A549 (cell line): Measurements from ENCODE around the gene PPL. TPM values are rescaled to one million over a fixed set of nuclear protein-coding genes. Genes with fewer than 3 reads are reported as not detected.

Experiments used
- ATAC-seq, 2 experiments: fragments of 200-7000 bp in 1 of 2; fragments of >200 bp in 1 of 2; cut with Nextera tagmentation in 1 of 2; cut with Tn5 transposase in 1 of 2; 3 replicates each; pipeline versions ENCODE4 v1.8.0 to v1.9.1; 2018 to 2020; ENCODE audit warnings: mild to moderate bottlenecking in 1 of 2, moderate library complexity in 1 of 2
- CTCF ChIA-PET: fragments of 300-600 bp; sonication (Branson Sonifier 250); formaldehyde crosslinking; extraction: SDS; loops from one replicate; lab custom pipeline; 2021; ENCODE audit warnings: antibody characterized with exemption, inconsistent platforms; lab: Yijun Ruan, JAX
- POLR2A ChIA-PET: fragments of 350-600 bp; formaldehyde crosslinking; extraction: SDS; loops from one replicate; lab custom pipeline; 2021; ENCODE audit warnings: antibody characterized with exemption, inconsistent platforms; lab: Yijun Ruan, JAX
- DNase-seq, 2 experiments: peaks; one replicate each; pipeline versions ENCODE4 v3.0.0 to v3.0.0-alpha.2; 2011 to 2016; ENCODE audit warnings: low read depth in 1 of 2, low spot score in 1 of 2
- FAIRE-seq: peaks from 2 replicates; lab custom pipeline; 2011; peaks lifted over from hg19 to GRCh38; lab: Jason Lieb, UNC
- H3K27ac ChIP-seq, 2 experiments: fragments of >200 bp; sonication (Bioruptor Twin); formaldehyde crosslinking; 3 replicates each; pipeline ENCODE4 v1.5.1; 2016 to 2017
- H3K4me1 ChIP-seq: fragments of >200 bp; sonication (Bioruptor Twin); formaldehyde crosslinking; 3 replicates; pipeline ENCODE4 v1.6.1; 2016
- H3K4me2 ChIP-seq: fragments of >200 bp; sonication (Bioruptor Twin); formaldehyde crosslinking; 3 replicates; pipeline ENCODE4 v1.6.1; 2016
- H3K4me3 ChIP-seq: fragments of >200 bp; sonication (Bioruptor Twin); formaldehyde crosslinking; 3 replicates; pipeline ENCODE4 v1.5.1; 2016
- H3K9me3 ChIP-seq: fragments of >200 bp; sonication (Bioruptor Twin); formaldehyde crosslinking; 3 replicates; pipeline ENCODE4 v1.6.1; 2016
- BCL3 ChIP-seq: fragments of >200 bp; sonication (Bioruptor Twin); formaldehyde crosslinking; IDR thresholded peaks from 3 replicates; pipeline ENCODE4 v1.6.1; 2016
- BHLHE40 ChIP-seq: IDR thresholded peaks from 2 replicates; pipeline ENCODE4 v1.6.1; 2012; ENCODE audit warnings: low read depth, low read length, inconsistent platforms
- CBX8 ChIP-seq: fragments of 200-600 bp; sonication (generic); IDR thresholded peaks from 2 replicates; pipeline ENCODE4 v1.6.1; 2016
- CHD2 ChIP-seq: fragments of 150-350 bp; IDR thresholded peaks from 2 replicates; pipeline ENCODE4 v1.6.1; 2014; ENCODE audit warnings: low read length; ENCODE audit not compliant: partially characterized antibody
- E2F6 ChIP-seq: IDR thresholded peaks from 2 replicates; pipeline ENCODE4 v1.6.1; 2012; ENCODE audit warnings: low read depth, borderline replicate concordance
- EHF ChIP-seq: fragments of 250-450 bp; sonication (Bioruptor Pico); IDR thresholded peaks from 2 replicates; pipeline ENCODE4 v1.5.0; 2020; ENCODE audit warnings: mild to moderate bottlenecking
- EP300 ChIP-seq, 2 experiments: fragments of >200 bp; sonication (Bioruptor Twin); formaldehyde crosslinking; IDR thresholded peaks; 2 replicates in 1 of 2; 3 replicates in 1 of 2; pipeline ENCODE4 v1.6.1; 2016 to 2017
- FOSB ChIP-seq: fragments of 250-450 bp; sonication (Bioruptor Pico); IDR thresholded peaks from 2 replicates; pipeline ENCODE4 v1.5.0; 2020; ENCODE audit warnings: mild to moderate bottlenecking, moderate library complexity
- FOXS1 ChIP-seq: fragments of 250-450 bp; sonication (Bioruptor Pico); IDR thresholded peaks from 2 replicates; pipeline ENCODE4 v1.5.0; 2020; ENCODE audit warnings: mild to moderate bottlenecking, moderate library complexity
- HEYL ChIP-seq: fragments of 250-450 bp; sonication (Bioruptor Pico); IDR thresholded peaks from 2 replicates; pipeline ENCODE4 v1.8.0; 2021; ENCODE audit warnings: mild to moderate bottlenecking, moderate library complexity
- HOXA7 ChIP-seq: fragments of 250-450 bp; sonication (Bioruptor Pico); IDR thresholded peaks from 2 replicates; pipeline ENCODE4 v1.5.0; 2020; ENCODE audit warnings: mild to moderate bottlenecking, moderate library complexity
- HOXB5 ChIP-seq: fragments of 250-450 bp; sonication (Bioruptor Pico); IDR thresholded peaks from 2 replicates; pipeline ENCODE4 v1.5.0; 2020; ENCODE audit warnings: mild to moderate bottlenecking, moderate library complexity
- KDM5A ChIP-seq: fragments of 200-600 bp; sonication (generic); IDR thresholded peaks from 2 replicates; pipeline ENCODE4 v1.6.1; 2016; ENCODE audit warnings: antibody characterized with exemption, mild to moderate bottlenecking
- MYC ChIP-seq: IDR thresholded peaks from 2 replicates; pipeline ENCODE4 v1.6.1; 2012; ENCODE audit warnings: mild to moderate bottlenecking, inconsistent platforms, low read length, improper control_type of control experiment, borderline replicate concordance
- NPAS2 ChIP-seq: fragments of 250-450 bp; sonication (Bioruptor Pico); IDR thresholded peaks from 2 replicates; pipeline ENCODE4 v1.8.0; 2022; ENCODE audit warnings: mild to moderate bottlenecking, moderate library complexity, borderline replicate concordance
- PBX3 ChIP-seq: IDR thresholded peaks from 2 replicates; pipeline ENCODE4 v1.6.1; 2012
- POLR2A ChIP-seq: IDR thresholded peaks from 2 replicates; pipeline ENCODE4 v1.6.1; 2012; ENCODE audit warnings: mild to moderate bottlenecking, low read length
- RAD21 ChIP-seq, 2 experiments: fragments of >200 bp in 1 of 2; sonication (Bioruptor Twin) in 1 of 2; formaldehyde crosslinking in 1 of 2; IDR thresholded peaks in 1 of 2; conservative IDR thresholded peaks in 1 of 2; 2 replicates in 1 of 2; 3 replicates in 1 of 2; pipeline ENCODE4 v1.6.1; 2012 to 2018; ENCODE audit warnings: inconsistent platforms in 1 of 2
- RNF2 ChIP-seq: fragments of 200-600 bp; sonication (generic); IDR thresholded peaks from 2 replicates; pipeline ENCODE4 v1.6.1; 2016; ENCODE audit warnings: low read depth, mild to moderate bottlenecking, antibody characterized with exemption, moderate library complexity, borderline replicate concordance
- SREBF2 ChIP-seq: fragments of 450-650 bp; IDR thresholded peaks from 2 replicates; pipeline ENCODE4 v1.6.1; 2014; ENCODE audit warnings: mild to moderate bottlenecking, moderate library complexity
- TFCP2L1 ChIP-seq: fragments of 250-450 bp; sonication (Bioruptor Pico); IDR thresholded peaks from 2 replicates; pipeline ENCODE4 v1.5.0; 2021; ENCODE audit warnings: mild to moderate bottlenecking
- TP53 ChIP-seq: fragments of 250-450 bp; sonication (Bioruptor Pico); IDR thresholded peaks from 2 replicates; pipeline ENCODE4 v1.5.0; 2021; ENCODE audit warnings: mild to moderate bottlenecking, moderate library complexity
- USF2 ChIP-seq: fragments of 450-650 bp; IDR thresholded peaks from 2 replicates; pipeline ENCODE4 v1.6.1; 2014; ENCODE audit warnings: antibody characterized with exemption
- ZC3H11A ChIP-seq: fragments of 450-650 bp; IDR thresholded peaks from 2 replicates; pipeline ENCODE4 v1.6.1; 2014; ENCODE audit warnings: antibody characterized with exemption, mild to moderate bottlenecking
- ZFP36 ChIP-seq: fragments of 450-650 bp; IDR thresholded peaks from 2 replicates; pipeline ENCODE4 v1.6.1; 2014; ENCODE audit warnings: borderline replicate concordance; ENCODE audit not compliant: partially characterized antibody
- ZSCAN20 ChIP-seq: fragments of 250-450 bp; sonication (Bioruptor Pico); IDR thresholded peaks from 2 replicates; pipeline ENCODE4 v1.8.0; 2022; ENCODE audit warnings: mild to moderate bottlenecking, moderate library complexity
- WGBS: methylation state at CpG from one replicate; pipeline ENCODE4 v1.1.6; 2017; ENCODE audit errors: missing lambda C conversion rate; 5-methylcytosine and 5-hydroxymethylcytosine counted together
- polyA plus RNA-seq, 4 experiments: library from polyadenylated mRNA; depleted of rRNA in 3 of 4; stranded (reverse); fragments of >200 nt; fragmentation: RNase III in 1 of 4; extraction: RNeasy Plus Mini Kit Qiagen cat#74134 plus additional on column Dnase treatment in 1 of 4; gene quantifications; 2 replicates in 3 of 4; 3 replicates in 1 of 4; pipeline ENCODE4 v1.2.3, GENCODE V29; 2011 to 2017
- TF ChIP-seq, protein P1 (sequence below): fragments of 150-350 bp; IDR thresholded peaks from 2 replicates; pipeline ENCODE4 v1.6.1; 2014; ENCODE audit warnings: low read depth, mild to moderate bottlenecking, low read length
- TF ChIP-seq, protein P2 (sequence below): IDR thresholded peaks from 2 replicates; pipeline ENCODE4 v1.6.1; 2012

PPL gene
- polyA plus RNA-seq, 2 of the 4 experiments (the other 2 are of a cell fraction) = 1.8 to 2.6 TPM

DNA sequence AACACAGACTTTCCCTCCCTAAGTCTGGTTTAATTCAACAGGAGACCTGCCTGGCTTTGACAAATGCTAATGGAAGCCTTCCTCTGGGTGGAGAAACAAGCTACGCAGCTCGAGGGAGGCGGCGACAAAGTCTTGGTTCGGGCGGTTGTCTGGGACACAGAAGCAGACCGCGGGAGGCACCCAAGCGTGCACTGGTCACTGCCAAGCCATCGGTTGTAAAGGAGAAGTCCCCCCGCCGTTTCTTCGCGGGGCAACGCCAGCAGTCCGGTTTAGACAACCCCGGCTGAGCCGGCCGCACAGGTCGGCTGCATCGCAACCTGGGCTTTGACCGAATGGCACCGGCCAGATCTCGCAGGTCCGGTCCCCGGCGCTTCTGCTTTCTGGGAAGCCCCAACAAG, 90.4 kb downstream of the PPL start:
- TF ChIP-seq ZC3H11A = no peak
- no peak for TF ChIP-seq BCL3
- TF ChIP-seq POLR2A = peak; percentile 35; the same call in 1 of the 2 replicates
- no peak for TF ChIP-seq TP53
- TF ChIP-seq CHD2 = no peak
- peak overlapping the region; percentile 85 to 96 for H3K27ac ChIP-seq
- 1% methylated on average over 23 of the region's 27 CpGs for WGBS
- H3K9me3 ChIP-seq = no peaks in the 10 kb centered on the region
- CTCF ChIA-PET = interaction anchor here (0.5 to 1.3 kb wide), 5 partner anchors 10 to 107 kb away, joined by 3 to 6 read pairs (median 4); no protein-coding TSS in a partner anchor
- ATAC-seq (peak in 1 of 2 experiments; percentile 63; a peak in 4 of 6 replicates), DNase-seq (peak in 1 of 2 experiments; percentile 46), FAIRE-seq (no peak)
- peaks cover 39% of the 10 kb centered on the region for H3K4me1 ChIP-seq
- peak overlapping the region; percentile 79 for H3K4me2 ChIP-seq
- peak overlapping the region; percentile 87 for H3K4me3 ChIP-seq
- POLR2A ChIA-PET = interaction anchor here (1.0 kb wide), 1 partner anchor 9 kb away, joined by 4 read pairs; no protein-coding TSS in a partner anchor

DNA sequence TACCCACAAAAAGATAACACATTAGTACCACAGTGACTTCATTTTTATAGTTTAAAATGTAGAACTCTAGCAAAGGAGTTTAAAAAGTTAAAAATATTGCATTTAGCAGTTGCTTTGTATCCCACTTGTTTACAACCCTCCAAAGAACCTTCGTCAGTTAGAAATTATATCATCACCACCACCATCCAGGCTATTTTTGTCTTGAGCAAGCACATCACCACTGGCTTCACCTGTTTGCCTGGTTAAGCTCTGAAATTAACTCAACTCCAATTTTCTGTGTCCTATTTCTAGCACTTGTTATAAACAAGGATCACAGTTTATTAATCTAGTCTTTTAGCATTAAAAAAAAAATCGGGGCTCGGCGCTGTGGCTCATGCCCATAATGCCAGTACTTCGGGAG, 96.0 kb downstream of the PPL start:
- Histone ChIP-seq H3K27ac (no peak overlapping the region), H3K4me1 (peaks cover 9% of the 10 kb centered on the region; the same call in 2 of the 3 replicates)
- WGBS = 75% methylated on average over 5 of the region's 5 CpGs
- ATAC-seq = no peak
- ChIA-PET POLR2A (no interaction called here), CTCF (interaction anchor here (1.3 to 1.6 kb wide), 2 partner anchors 16 to 115 kb away, joined by 3 to 4 read pairs; no protein-coding TSS in a partner anchor)
- TF ChIP-seq PBX3 (no peak), TP53 (no peak), EHF (no peak), ZSCAN20 (CRISPR knock-in tag) (no peak), SREBF2 (no peak), FOXS1 (CRISPR knock-in tag) (no peak), CBX8 (no peak), ZFP36 (no peak), BCL3 (no peak), BHLHE40 (no peak), NPAS2 (CRISPR knock-in tag) (no peak), TFCP2L1 (CRISPR knock-in tag) (no peak)
- TF ChIP-seq, protein P1, sequence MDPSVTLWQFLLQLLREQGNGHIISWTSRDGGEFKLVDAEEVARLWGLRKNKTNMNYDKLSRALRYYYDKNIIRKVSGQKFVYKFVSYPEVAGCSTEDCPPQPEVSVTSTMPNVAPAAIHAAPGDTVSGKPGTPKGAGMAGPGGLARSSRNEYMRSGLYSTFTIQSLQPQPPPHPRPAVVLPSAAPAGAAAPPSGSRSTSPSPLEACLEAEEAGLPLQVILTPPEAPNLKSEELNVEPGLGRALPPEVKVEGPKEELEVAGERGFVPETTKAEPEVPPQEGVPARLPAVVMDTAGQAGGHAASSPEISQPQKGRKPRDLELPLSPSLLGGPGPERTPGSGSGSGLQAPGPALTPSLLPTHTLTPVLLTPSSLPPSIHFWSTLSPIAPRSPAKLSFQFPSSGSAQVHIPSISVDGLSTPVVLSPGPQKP = no peak
- TF ChIP-seq, protein P2, sequence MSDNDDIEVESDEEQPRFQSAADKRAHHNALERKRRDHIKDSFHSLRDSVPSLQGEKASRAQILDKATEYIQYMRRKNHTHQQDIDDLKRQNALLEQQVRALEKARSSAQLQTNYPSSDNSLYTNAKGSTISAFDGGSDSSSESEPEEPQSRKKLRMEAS = no peak
- TF ChIP-seq, all 56 proteins: peak for 0
- FAIRE-seq = no peak
- H3K9me3 ChIP-seq = no peaks in the 10 kb centered on the region
- H3K4me3 ChIP-seq = no peak overlapping the region
- no peak for DNase-seq
- H3K4me2 ChIP-seq = no peak overlapping the region

GRCh38 chr16:4839942-4840341, 97.0 kb downstream of the PPL start:
- ATAC-seq = peak; percentile 68 to 77; a peak in 5 of 6 replicates

More at GRCh38 chr16:4839942-4840341, 97.0 kb downstream of the PPL start:
- Histone ChIP-seq H3K9me3 (no peaks in the 10 kb centered on the region), H3K4me1 (no peaks in the 10 kb centered on the region), H3K4me3 (no peak overlapping the region), H3K4me2 (no peak overlapping the region), H3K27ac (no peak overlapping the region)
- ChIA-PET POLR2A (no interaction called here), CTCF (no interaction called here)
- 90% methylated on average over 5 of the region's 5 CpGs for WGBS
- peak; percentile 10 to 16 for DNase-seq
- TF ChIP-seq HOXB5 = no peak
- TF ChIP-seq USF2 = no peak
- no peak for TF ChIP-seq HOXA7 (CRISPR knock-in tag)
- TF ChIP-seq KDM5A = no peak
- TF ChIP-seq BHLHE40 = no peak
- no peak for TF ChIP-seq HEYL
- no peak for TF ChIP-seq FOSB (CRISPR knock-in tag)
- TF ChIP-seq E2F6 = no peak
- no peak for TF ChIP-seq EP300 (IDR thresholded peaks at IDR 0.05)
- no peak for TF ChIP-seq RAD21 (conservative IDR thresholded peaks at IDR 0.05 in 1 of 2, IDR thresholded peaks at IDR 0.05 in 1 of 2)
- no peak for TF ChIP-seq RNF2
- no peak for TF ChIP-seq EHF
- TF ChIP-seq MYC = no peak
- TF ChIP-seq ZFP36 = no peak
- FAIRE-seq = no peak
